SH-SY5Y (cell line): Measurements from ENCODE around the gene PPP1R8.

ENCODE experiments used
- GATA2 ChIP-seq: IDR thresholded peaks from 2 replicates; pipeline ENCODE4 v1.6.1; 2011; ENCODE audit warnings: mild to moderate bottlenecking, low read depth, low read length
- GATA3 ChIP-seq: IDR thresholded peaks from 2 replicates; pipeline ENCODE4 v1.6.1; 2011; ENCODE audit warnings: low read depth, mild to moderate bottlenecking, low read length, moderate library complexity

DNA sequence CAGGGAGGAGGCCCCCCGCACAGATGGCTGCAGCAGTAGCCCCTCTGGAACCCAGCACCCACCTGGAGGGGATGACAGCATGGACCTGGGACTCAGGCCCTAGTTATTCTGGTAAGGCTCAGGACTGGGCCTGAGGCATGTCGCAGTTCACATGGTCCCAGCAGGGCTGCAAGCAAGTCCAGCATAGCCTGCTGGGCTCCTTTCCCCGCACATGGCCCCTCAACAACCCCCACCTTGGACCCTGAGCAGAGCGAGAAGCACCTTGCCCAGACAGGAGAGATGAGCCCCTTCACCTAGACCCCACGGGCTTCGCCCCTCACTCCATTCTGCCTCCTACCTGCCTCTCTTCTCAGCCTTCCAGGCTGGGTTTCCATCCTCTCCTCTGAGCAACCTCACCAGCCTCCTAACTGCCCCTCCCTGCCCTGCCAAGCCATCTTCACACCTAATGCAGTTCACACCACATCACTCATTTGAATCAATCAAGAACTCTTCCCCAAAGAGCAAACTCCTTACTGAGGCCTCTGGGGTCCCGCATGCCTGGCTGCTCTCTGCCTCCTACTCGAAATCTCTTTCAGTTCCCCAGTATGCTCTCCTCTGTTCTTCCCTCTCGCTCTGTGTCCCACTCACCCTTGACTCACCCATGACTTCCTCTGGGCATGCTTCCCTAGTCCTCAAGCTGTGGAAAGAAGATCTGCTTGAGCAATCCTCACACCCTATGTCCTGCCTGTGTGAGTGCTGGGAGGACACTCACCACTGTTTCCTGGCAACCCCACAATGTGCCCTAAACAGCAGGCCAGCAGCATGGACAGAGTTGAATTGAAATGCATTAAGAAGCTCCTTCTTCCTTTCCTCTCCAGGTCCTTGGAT lies 32.3 kb downstream of the PPP1R8 start:
- no peak for TF ChIP-seq GATA2
- TF ChIP-seq GATA3 = no peak
